K562 (cell line): ENCODE measurements around the gene ZNF512B. TPM values are rescaled to one million over a fixed set of nuclear protein-coding genes. Genes with fewer than 3 reads are reported as not detected.

Experiments used
- ATF3 ChIP-seq, 2 experiments: fragments of 450-650 bp in 1 of 2; sonication (generic) in 1 of 2; formaldehyde crosslinking in 1 of 2; IDR thresholded peaks in 1 of 2; conservative IDR thresholded peaks in 1 of 2; 2 replicates each; pipeline versions ENCODE4 v1.6.1 to v1.8.1; 2016 to 2023; ENCODE audit warnings: mild to moderate bottlenecking in 2 of 2, moderate library complexity in 2 of 2, inconsistent platforms in 1 of 2, missing genetic modification reagents in 1 of 2
- ATF7 ChIP-seq: fragments of 450-650 bp; IDR thresholded peaks from 2 replicates; pipeline ENCODE4 v1.7.1; 2014; ENCODE audit warnings: mild to moderate bottlenecking, moderate library complexity
- CBFB ChIP-seq: sonication (generic); formaldehyde crosslinking; IDR thresholded peaks from 2 replicates; pipeline ENCODE4 v1.4.0; 2020; ENCODE audit warnings: mild to moderate bottlenecking, missing genetic modification reagents
- CEBPZ ChIP-seq: fragments of 150-350 bp; IDR thresholded peaks from 2 replicates; pipeline ENCODE4 v1.6.1; 2014; ENCODE audit warnings: low read depth, mild to moderate bottlenecking, low read length, borderline replicate concordance
- FOSL1 ChIP-seq: fragments of 200-800 bp; sonication (Bioruptor generic); conservative IDR thresholded peaks from 2 replicates; pipeline ENCODE4 v1.6.1; 2016; ENCODE audit warnings: missing genetic modification characterization, missing compliant biosample characterization
- HEY1 ChIP-seq: fragments of 250-450 bp; sonication (Bioruptor Pico); IDR thresholded peaks from 2 replicates; pipeline ENCODE4 v1.5.0; 2020; ENCODE audit warnings: mild to moderate bottlenecking, moderate library complexity, borderline replicate concordance
- HOMEZ ChIP-seq: fragments of 250-450 bp; sonication (Bioruptor Pico); IDR thresholded peaks from 2 replicates; pipeline ENCODE4 v1.4.0; 2020; ENCODE audit warnings: mild to moderate bottlenecking, moderate library complexity
- KAT7 ChIP-seq: sonication (generic); formaldehyde crosslinking; IDR thresholded peaks from 2 replicates; pipeline ENCODE4 v1.8.0; 2022; ENCODE audit warnings: missing genetic modification reagents, mild to moderate bottlenecking, borderline replicate concordance
- MAX ChIP-seq: sonication (generic); formaldehyde crosslinking; IDR thresholded peaks from 2 replicates; pipeline ENCODE4 v1.9.0; 2022; ENCODE audit warnings: mild to moderate bottlenecking, missing genetic modification reagents
- MTA1 ChIP-seq: fragments of 450-650 bp; IDR thresholded peaks from 2 replicates; pipeline ENCODE4 v1.6.1; 2017; ENCODE audit warnings: borderline replicate concordance
- NFE2 ChIP-seq: IDR thresholded peaks from 2 replicates; pipeline ENCODE4 v1.6.1; 2014; ENCODE audit warnings: antibody characterized with exemption, low read depth
- NFIX ChIP-seq: fragments of 250-450 bp; sonication (Bioruptor Pico); IDR thresholded peaks from 2 replicates; pipeline ENCODE4 v1.4.0; 2020; ENCODE audit warnings: low read depth, mild to moderate bottlenecking, moderate library complexity
- NRF1 ChIP-seq, 2 experiments: fragments of 450-650 bp; IDR thresholded peaks in 1 of 2; conservative IDR thresholded peaks in 1 of 2; 2 replicates each; pipeline ENCODE4 v1.6.1; 2014; ENCODE audit warnings: mild to moderate bottlenecking in 2 of 2
- RBM22 ChIP-seq: fragments of 200-400 bp; formaldehyde crosslinking; IDR thresholded peaks from 2 replicates; pipeline ENCODE4 v1.6.1; 2018; ENCODE audit warnings: low read length, low read depth; ENCODE audit not compliant: poor library complexity, severe bottlenecking
- TAF9B ChIP-seq: fragments of 450-650 bp; IDR thresholded peaks from 2 replicates; pipeline ENCODE4 v1.6.1; 2018; ENCODE audit warnings: mild to moderate bottlenecking; ENCODE audit not compliant: partially characterized antibody
- YY1 ChIP-seq, 3 experiments: IDR thresholded peaks; 2 replicates each; pipeline ENCODE4 v1.6.1; 2011; ENCODE audit warnings: low read length in 2 of 3, mild to moderate bottlenecking in 2 of 3, moderate library complexity in 2 of 3, borderline replicate concordance in 1 of 3, control low read depth in 1 of 3, low read depth in 1 of 3; ENCODE audit not compliant: insufficient read depth in 3 of 3, insufficient replicate concordance in 2 of 3, control insufficient read depth in 1 of 3, insufficient read length in 1 of 3; ENCODE audit errors: extremely low read depth in 1 of 3
- ZBTB33 ChIP-seq: sonication (generic); formaldehyde crosslinking; IDR thresholded peaks from 2 replicates; pipeline ENCODE4 v1.8.1; 2023; ENCODE audit warnings: mild to moderate bottlenecking, missing genetic modification reagents
- polyA plus RNA-seq, 8 experiments: library from polyadenylated mRNA; depleted of rRNA in 4 of 8; stranded (reverse) in 5 of 8; unstranded in 3 of 8; fragments of >200 nt; fragmentation: Nextera tagmentation in 2 of 8; fragmentation: Illumina TruSeq in 1 of 8; extraction: Ambion mirVana in 2 of 8; extraction: Trizol in 1 of 8; gene quantifications; 2 replicates each; pipeline versions ENCODE4 v1.2.1 to v1.2.3, GENCODE V29; 2011 to 2014; ENCODE audit warnings: inconsistent platforms in 1 of 8, missing spikeins in 1 of 8
- total RNA-seq, 7 experiments: library from RNA; depleted of rRNA in 6 of 7; stranded (reverse); fragments of >200 nt in 6 of 7; fragmentation: Illumina TruSeq in 2 of 7; extraction: Trizol in 2 of 7; gene quantifications; 2 replicates each; pipeline versions ENCODE4 v1.2.1 to v1.2.3, GENCODE V29; 2011 to 2021; ENCODE audit warnings: low replicate concordance in 1 of 7

Gene ZNF512B
- total and polyA plus RNA-seq, 9 of the 15 experiments (the other 6 are each of a cell fraction or from before 2014, with no cell fraction given), result 0.01 to 27.8 (median 8.2) TPM

- TF ChIP-seq MAX, result peak; percentile 50
- no peak for TF ChIP-seq ZBTB33 (CRISPR knock-in tag)
- TF ChIP-seq ATF7, result 0 out of 2 replicates have a peak, but pooled peaks have one; percentile 10
- no peak for TF ChIP-seq NFIX (CRISPR knock-in tag)
- TF ChIP-seq RBM22, result no peak
- TF ChIP-seq NRF1 (conservative IDR thresholded peaks at IDR 0.05 in 1 of 2, IDR thresholded peaks at IDR 0.05 in 1 of 2), result peak in 1 of 2 experiments; percentile 32; a peak in 1 of 4 replicates
- TF ChIP-seq CEBPZ, result no peak
- TF ChIP-seq ATF3 (IDR thresholded peaks at IDR 0.05), result peak; percentile 73
- TF ChIP-seq ATF3 (CRISPR knock-in tag; conservative IDR thresholded peaks at IDR 0.05), result no peak
- peak in 1 of 3 experiments; percentile 23 for TF ChIP-seq YY1 (IDR thresholded peaks at IDR 0.05; ENCODE audit: borderline replicate concordance in 1 of 3, control insufficient read depth in 1 of 3, extremely low read depth in 1 of 3, insufficient read depth in 3 of 3, insufficient read length in 1 of 3, insufficient replicate concordance in 2 of 3, low read depth in 1 of 3, low read length in 2 of 3)
- peak; percentile 25; the same call in 1 of the 2 replicates for TF ChIP-seq CBFB (CRISPR knock-in tag)
- peak; percentile 65; the same call in 1 of the 2 replicates for TF ChIP-seq FOSL1 (tag)
- no peak for TF ChIP-seq MTA1
- TF ChIP-seq NFE2, result peak; percentile 45; the same call in 1 of the 2 replicates
- TF ChIP-seq TAF9B, result no peak
- TF ChIP-seq KAT7, result peak; percentile 64; the same call in 1 of the 2 replicates
- TF ChIP-seq HOMEZ, result no peak
- no peak for TF ChIP-seq HEY1
Measured at GRCh38 chr20:63957004-63957689, 12.6 kb downstream of the ZNF512B start (continued).
